Activated CD8-positive, alpha-beta memory T cell treated with anti-CD3 and anti-CD28 coated beads, Interleukin-2, amount 10 ng/mL, durations not matched to agents 7 days and 5 days (primary cell): ENCODE measurements around the gene ZMPSTE24. TPM values are rescaled to one million over a fixed set of nuclear protein-coding genes. Genes with fewer than 3 reads are reported as not detected.
"Not testable (repeated sequence)": the region's sequence is repeated elsewhere in the genome, so short reads cannot be mapped to it uniquely, and the experiment has no call there.

Experiments used
- ATAC-seq: fragments of 150-1000 bp; cut with Tn5 transposase; one replicate; pipeline ENCODE4 v1.10.0; 2021; ENCODE audit warnings: moderate library complexity
- CTCF ChIA-PET: fragments of 350-600 bp; sonication (Branson Sonifier 250); formaldehyde crosslinking; loops from one replicate; lab custom pipeline; 2021; ENCODE audit warnings: antibody characterized with exemption; lab: Charles Lee
- DNase-seq: peaks from one replicate; pipeline ENCODE4 v3.0.0-alpha.2; 2020
- H3K27ac Mint-ChIP-seq: one replicate; pipeline ENCODE4 v1.8.0; 2021; ENCODE audit warnings: mild to moderate bottlenecking, mixed read lengths
- H3K27me3 Mint-ChIP-seq: one replicate; pipeline ENCODE4 v1.8.0; 2021; ENCODE audit warnings: mixed read lengths
- H3K36me3 Mint-ChIP-seq: one replicate; pipeline ENCODE4 v1.8.0; 2021; ENCODE audit warnings: mild to moderate bottlenecking, mixed read lengths
- H3K4me1 Mint-ChIP-seq: one replicate; pipeline ENCODE4 v1.8.0; 2021; ENCODE audit warnings: mixed read lengths
- H3K4me3 Mint-ChIP-seq: one replicate; pipeline ENCODE4 v1.8.0; 2021; ENCODE audit warnings: mild to moderate bottlenecking, moderate library complexity, mixed read lengths
- H3K9me3 Mint-ChIP-seq: one replicate; pipeline ENCODE4 v1.8.0; 2022; ENCODE audit warnings: low read depth, mixed read lengths
- total RNA-seq, 2 experiments: library from RNA; stranded (reverse); gene quantifications; one replicate each; pipeline ENCODE4 v1.2.3, GENCODE V29; 2021

Gene ZMPSTE24
- total RNA-seq, 2 experiments from 2014 or later = 23.3 to 41.1 TPM

GRCh38 chr1:40317394-40318074 is 59.5 kb downstream of the ZMPSTE24 start:
- no peak for ATAC-seq
- CTCF ChIA-PET = interaction anchor here (0.7 to 9.3 kb wide), 10 partner anchors 19 to 173 kb away, joined by 3 to 106 read pairs (median 18); partner anchors contain the start of gene RLF
- Mint-ChIP-seq H3K4me3 (peak overlapping the region; percentile 29), H3K4me1 (peaks cover 41% of the 10 kb centered on the region), H3K9me3 (no peaks in the 10 kb centered on the region), H3K36me3 (peaks cover 1% of the 10 kb centered on the region), H3K27me3 (peaks cover 25% of the 10 kb centered on the region), H3K27ac (no peak overlapping the region)
- DNase-seq = no peak

GRCh38 chr1:40318476-40318875 is 60.4 kb downstream of the ZMPSTE24 start:
- H3K9me3 Mint-ChIP-seq = no peaks in the 10 kb centered on the region
- H3K27ac Mint-ChIP-seq = no peak overlapping the region
- peaks cover 25% of the 10 kb centered on the region for H3K27me3 Mint-ChIP-seq
- CTCF ChIA-PET = interaction anchor here (6.5 to 9.3 kb wide), 2 partner anchors 19 to 165 kb away, joined by 106 read pairs; no protein-coding TSS in a partner anchor
- H3K4me1 Mint-ChIP-seq = peaks cover 34% of the 10 kb centered on the region
- ATAC-seq = no peak
- no peak overlapping the region for H3K4me3 Mint-ChIP-seq
- DNase-seq = no peak
- H3K36me3 Mint-ChIP-seq = peaks cover 1% of the 10 kb centered on the region

GRCh38 chr1:40318970-40319621 is 61.1 kb downstream of the ZMPSTE24 start:
- Mint-ChIP-seq H3K27me3 (peaks cover 28% of the 10 kb centered on the region), H3K27ac (no peak overlapping the region), H3K36me3 (peaks cover 1% of the 10 kb centered on the region), H3K9me3 (no peaks in the 10 kb centered on the region), H3K4me3 (no peak overlapping the region), H3K4me1 (peaks cover 31% of the 10 kb centered on the region)
- CTCF ChIA-PET = interaction anchor here (1.0 to 9.3 kb wide), 4 partner anchors 13 to 166 kb away, joined by 3 to 106 read pairs (median 54); no protein-coding TSS in a partner anchor
- DNase-seq (no peak), ATAC-seq (no peak)

GRCh38 chr1:40331403-40331802 is 73.4 kb downstream of the ZMPSTE24 start:
- not testable (repeated sequence) for H3K4me1 Mint-ChIP-seq, H3K4me3 Mint-ChIP-seq, H3K36me3 Mint-ChIP-seq, H3K9me3 Mint-ChIP-seq, DNase-seq, ATAC-seq, H3K27me3 Mint-ChIP-seq, H3K27ac Mint-ChIP-seq
- CTCF ChIA-PET = interaction anchor here (1.2 to 2.1 kb wide), 3 partner anchors 12 to 178 kb away, joined by 3 to 6 read pairs (median 4); no protein-coding TSS in a partner anchor

- peaks cover 2% of the 10 kb centered on the region for H3K36me3 Mint-ChIP-seq
- no peaks in the 10 kb centered on the region for H3K9me3 Mint-ChIP-seq
- H3K27ac Mint-ChIP-seq = no peak overlapping the region
- no peak overlapping the region for H3K4me3 Mint-ChIP-seq
- CTCF ChIA-PET = interaction anchor here (2.1 kb wide), 1 partner anchor 17 kb away, joined by 6 read pairs; no protein-coding TSS in a partner anchor
- DNase-seq (no peak), ATAC-seq (no peak)
- H3K4me1 Mint-ChIP-seq = no peaks in the 10 kb centered on the region
- H3K27me3 Mint-ChIP-seq = peaks cover 2% of the 10 kb centered on the region
Measured at GRCh38 chr1:40332695-40333094, 74.7 kb downstream of the ZMPSTE24 start.

- CTCF ChIA-PET = interaction anchor here (1.0 to 6.3 kb wide), 23 partner anchors 12 to 267 kb away, joined by 3 to 216 read pairs (median 8); partner anchors contain the start of genes COL9A2, PPT1 and SMAP2
- Mint-ChIP-seq H3K36me3 (peaks cover 3% of the 10 kb centered on the region), H3K4me3 (no peak overlapping the region), H3K27ac (no peak overlapping the region), H3K4me1 (peaks cover 38% of the 10 kb centered on the region), H3K27me3 (peaks cover 2% of the 10 kb centered on the region), H3K9me3 (no peaks in the 10 kb centered on the region)
- ATAC-seq = no peak
- no peak for DNase-seq
Measured at GRCh38 chr1:40337443-40337842, 79.4 kb downstream of the ZMPSTE24 start.

GRCh38 chr1:40338745-40339419 is 80.8 kb downstream of the ZMPSTE24 start:
- Mint-ChIP-seq H3K27ac (no peak overlapping the region), H3K36me3 (peaks cover 4% of the 10 kb centered on the region), H3K27me3 (peaks cover 2% of the 10 kb centered on the region), H3K9me3 (no peaks in the 10 kb centered on the region), H3K4me3 (no peak overlapping the region), H3K4me1 (peaks cover 46% of the 10 kb centered on the region)
- peak; percentile 94 for DNase-seq
- CTCF ChIA-PET = interaction anchor here (0.5 to 6.3 kb wide), 80 partner anchors 9 to 436 kb away, joined by 3 to 216 read pairs (median 4); partner anchors contain the start of genes COL9A2, NFYC, PPT1 and RLF
- ATAC-seq = peak; percentile 89

GRCh38 chr1:40339420-40340323 is 81.6 kb downstream of the ZMPSTE24 start:
- no peak overlapping the region for H3K4me3 Mint-ChIP-seq
- H3K36me3 Mint-ChIP-seq = peaks cover 4% of the 10 kb centered on the region
- DNase-seq = no peak
- peaks cover 2% of the 10 kb centered on the region for H3K27me3 Mint-ChIP-seq
- peak overlapping the region; percentile 22 for H3K27ac Mint-ChIP-seq
- CTCF ChIA-PET = interaction anchor here (0.5 to 6.3 kb wide), 65 partner anchors 8 to 426 kb away, joined by 3 to 216 read pairs (median 4); partner anchors contain the start of genes COL9A2, NFYC, PPT1 and RLF
- H3K4me1 Mint-ChIP-seq = peaks cover 53% of the 10 kb centered on the region
- no peak for ATAC-seq
- no peaks in the 10 kb centered on the region for H3K9me3 Mint-ChIP-seq

- H3K9me3 Mint-ChIP-seq = no peaks in the 10 kb centered on the region
- DNase-seq = no peak
- H3K27me3 Mint-ChIP-seq = no peaks in the 10 kb centered on the region
- H3K4me1 Mint-ChIP-seq = peaks cover 59% of the 10 kb centered on the region
- H3K36me3 Mint-ChIP-seq = peaks cover 4% of the 10 kb centered on the region
- peak overlapping the region; percentile 80 for H3K27ac Mint-ChIP-seq
- ATAC-seq = peak; percentile 34
- CTCF ChIA-PET = interaction anchor here (1.0 to 3.7 kb wide), 14 partner anchors 26 to 257 kb away, joined by 3 to 31 read pairs (median 6); partner anchors contain the start of gene SMAP2
- H3K4me3 Mint-ChIP-seq = peak overlapping the region; percentile 13
Measured at GRCh38 chr1:40341491-40342380, 83.7 kb downstream of the ZMPSTE24 start.

GRCh38 chr1:40342381-40342717 is 84.3 kb downstream of the ZMPSTE24 start:
- not testable (repeated sequence) for H3K36me3 Mint-ChIP-seq

More at GRCh38 chr1:40342381-40342717, 84.3 kb downstream of the ZMPSTE24 start:
- not testable (repeated sequence) for H3K9me3 Mint-ChIP-seq, ATAC-seq, DNase-seq, H3K27me3 Mint-ChIP-seq
- H3K27ac Mint-ChIP-seq = peak overlapping the region; percentile 80
- peaks cover 59% of the 10 kb centered on the region for H3K4me1 Mint-ChIP-seq
- CTCF ChIA-PET = interaction anchor here (1.0 to 3.7 kb wide), 13 partner anchors 22 to 258 kb away, joined by 3 to 31 read pairs (median 6); partner anchors contain the start of gene SMAP2
- H3K4me3 Mint-ChIP-seq = peak overlapping the region; percentile 13
